GM06990 (cell line): Measurements from ENCODE around the gene SHISA8.
A peak's percentile ranks its signal among the peaks of the same experiment; 100 is the strongest.

Source experiments
- DNase-seq: peaks from one replicate; pipeline ENCODE4 v3.0.0-alpha.2; 2011; ENCODE audit not compliant: insufficient read length; ENCODE audit errors: extremely low read depth
- H3K27me3 ChIP-seq: replicated peaks from 2 replicates; pipeline ENCODE4 v1.6.0; 2011; ENCODE audit warnings: low read length; ENCODE audit not compliant: control insufficient read depth, insufficient read depth
- H3K36me3 ChIP-seq: 2 replicates; pipeline ENCODE4 v1.5.1; 2011; ENCODE audit warnings: low read length; ENCODE audit not compliant: control insufficient read depth, insufficient read depth
- H3K4me3 ChIP-seq: replicated peaks from 2 replicates; pipeline ENCODE4 v1.5.1; 2011; ENCODE audit warnings: low read depth, mild to moderate bottlenecking, control low read depth, low read length
- TF ChIP-seq, protein P1 (sequence below): IDR thresholded peaks from 2 replicates; pipeline ENCODE4 v1.5.1; 2011; ENCODE audit warnings: low read length, control low read depth, mild to moderate bottlenecking, inconsistent platforms; ENCODE audit not compliant: insufficient read depth, poor library complexity, severe bottlenecking

Gene SHISA8

GRCh38 chr22:41909310-41910049, 5.4 kb downstream of the SHISA8 start:
- peaks cover 2% of the 10 kb centered on the region; the same call in 1 of the 2 replicates for H3K27me3 ChIP-seq
- no peak overlapping the region for H3K4me3 ChIP-seq
- TF ChIP-seq, protein P1, sequence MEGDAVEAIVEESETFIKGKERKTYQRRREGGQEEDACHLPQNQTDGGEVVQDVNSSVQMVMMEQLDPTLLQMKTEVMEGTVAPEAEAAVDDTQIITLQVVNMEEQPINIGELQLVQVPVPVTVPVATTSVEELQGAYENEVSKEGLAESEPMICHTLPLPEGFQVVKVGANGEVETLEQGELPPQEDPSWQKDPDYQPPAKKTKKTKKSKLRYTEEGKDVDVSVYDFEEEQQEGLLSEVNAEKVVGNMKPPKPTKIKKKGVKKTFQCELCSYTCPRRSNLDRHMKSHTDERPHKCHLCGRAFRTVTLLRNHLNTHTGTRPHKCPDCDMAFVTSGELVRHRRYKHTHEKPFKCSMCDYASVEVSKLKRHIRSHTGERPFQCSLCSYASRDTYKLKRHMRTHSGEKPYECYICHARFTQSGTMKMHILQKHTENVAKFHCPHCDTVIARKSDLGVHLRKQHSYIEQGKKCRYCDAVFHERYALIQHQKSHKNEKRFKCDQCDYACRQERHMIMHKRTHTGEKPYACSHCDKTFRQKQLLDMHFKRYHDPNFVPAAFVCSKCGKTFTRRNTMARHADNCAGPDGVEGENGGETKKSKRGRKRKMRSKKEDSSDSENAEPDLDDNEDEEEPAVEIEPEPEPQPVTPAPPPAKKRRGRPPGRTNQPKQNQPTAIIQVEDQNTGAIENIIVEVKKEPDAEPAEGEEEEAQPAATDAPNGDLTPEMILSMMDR, result no peak
- peak; percentile 41 for DNase-seq
- peaks cover 24% of the 10 kb centered on the region for H3K36me3 ChIP-seq

DNA sequence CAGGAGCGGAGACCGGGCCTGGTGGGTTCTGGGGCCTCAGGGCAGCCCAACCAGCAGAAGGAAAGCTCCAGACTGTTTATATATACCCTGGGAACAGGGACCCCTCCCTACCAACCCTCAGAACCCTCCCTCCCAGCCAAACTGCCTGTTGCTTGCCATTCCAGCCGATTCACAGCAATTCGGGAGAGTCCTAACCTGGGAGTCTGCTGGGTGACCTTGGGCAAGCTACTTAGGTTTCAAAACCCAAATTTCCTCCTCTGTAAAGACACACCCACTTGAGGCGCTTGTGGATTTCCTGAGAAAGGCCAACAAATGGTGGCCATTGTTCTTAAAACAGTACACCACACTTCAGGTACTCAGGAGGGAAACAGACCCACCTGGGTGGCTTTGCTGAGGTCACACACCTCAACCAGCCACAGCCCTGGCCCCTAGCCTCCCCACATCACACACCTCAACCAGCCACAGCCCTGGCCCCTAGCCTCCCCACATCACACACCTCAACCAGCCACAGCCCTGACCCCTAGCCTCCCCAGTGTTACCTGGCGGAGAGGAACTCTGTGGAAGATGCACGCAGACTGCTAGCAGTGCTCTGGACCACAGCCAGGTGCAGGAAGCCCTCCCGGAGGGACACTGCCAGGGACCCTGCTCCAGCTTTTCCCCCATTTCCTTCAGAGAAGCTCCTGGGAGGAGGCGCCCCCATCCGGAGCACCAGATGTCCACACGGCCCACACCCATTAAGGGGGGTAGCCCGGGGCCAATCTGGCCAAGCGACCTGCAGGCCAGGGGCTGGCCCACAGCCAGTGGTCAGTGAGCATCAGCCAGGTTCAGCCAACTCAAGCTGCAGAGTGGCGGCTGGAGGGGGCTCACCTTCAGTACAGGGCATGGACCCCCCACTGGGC, 6.2 kb downstream of the SHISA8 start:
- Histone ChIP-seq H3K36me3 (peaks cover 26% of the 10 kb centered on the region), H3K27me3 (peaks cover 2% of the 10 kb centered on the region; the same call in 1 of the 2 replicates), H3K4me3 (no peak overlapping the region)
- TF ChIP-seq, protein P1, result no peak
- DNase-seq, result peak; percentile 25

DNA sequence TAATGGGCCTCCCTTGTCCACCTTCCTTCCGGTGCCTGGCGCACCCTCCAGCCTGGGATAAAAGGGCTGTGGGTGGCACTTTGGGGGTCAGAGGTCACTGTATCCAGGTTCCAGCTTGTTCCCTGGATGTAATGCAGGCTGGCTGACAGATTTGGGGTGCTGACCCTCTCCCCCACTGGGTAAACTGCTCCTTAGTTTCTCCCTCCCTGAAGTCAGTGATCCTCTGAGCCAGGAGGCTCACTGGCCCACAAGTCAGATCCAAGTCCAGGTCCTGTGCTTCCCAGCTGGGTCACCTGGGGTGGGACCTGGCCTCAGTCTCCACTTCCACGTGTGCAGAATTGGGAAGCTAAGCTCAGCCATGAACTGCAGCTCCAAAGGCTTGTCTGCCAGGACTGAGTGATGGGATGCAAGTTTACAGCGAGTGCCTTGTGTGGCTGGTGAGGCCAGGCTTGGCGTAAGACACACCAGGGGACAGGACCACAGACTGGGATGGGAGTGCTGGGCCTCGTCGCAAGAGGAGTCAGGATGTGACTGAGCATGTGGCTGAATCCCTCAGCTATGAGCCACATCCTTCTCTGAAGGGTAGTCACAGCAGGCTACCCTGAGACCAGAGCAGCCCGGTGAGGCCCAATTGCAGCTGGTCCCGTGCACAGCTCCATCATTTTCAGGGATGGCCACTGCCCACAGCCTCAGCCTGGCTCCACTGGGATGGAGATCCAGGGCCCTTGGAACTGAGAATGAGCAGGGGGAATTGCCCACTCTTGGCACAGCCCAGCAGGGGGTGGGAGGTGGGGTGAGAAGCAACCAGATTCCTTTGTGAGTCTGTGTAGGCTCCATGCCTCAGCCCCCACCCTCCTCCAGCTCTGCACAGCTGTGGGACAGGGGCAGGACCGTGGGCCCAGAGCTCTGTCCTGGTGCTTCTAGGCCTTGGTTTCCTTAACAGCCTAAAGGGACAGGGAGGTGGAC, 7.2 kb downstream of the SHISA8 start:
- H3K36me3 ChIP-seq, result peaks cover 29% of the 10 kb centered on the region
- H3K4me3 ChIP-seq, result no peak overlapping the region
- H3K27me3 ChIP-seq, result no peaks in the 10 kb centered on the region
- TF ChIP-seq, protein P1, result no peak
- DNase-seq, result peak; percentile 19

- TF ChIP-seq, protein P1, result no peak
Measured at GRCh38 chr22:41906822-41907221, 8.1 kb downstream of the SHISA8 start.

More at GRCh38 chr22:41906822-41907221, 8.1 kb downstream of the SHISA8 start:
- Histone ChIP-seq H3K4me3 (no peak overlapping the region), H3K36me3 (peaks cover 37% of the 10 kb centered on the region), H3K27me3 (no peaks in the 10 kb centered on the region)
- no peak for DNase-seq
